ENCODE measurements around the gene SST.

SST gene

GRCh38 chr3:187629711-187630110 is 40.5 kb downstream of the SST start:
- DNase-seq (ENCODE audit: low read depth in 2 of 2), result no peak

GRCh38 chr3:187628169-187628568 is 42.0 kb downstream of the SST start:
- no peak for DNase-seq (ENCODE audit: low read depth in 2 of 2)

GRCh38 chr3:187626581-187626980 is 43.6 kb downstream of the SST start:
- no peak for DNase-seq (ENCODE audit: low read depth in 2 of 2)

GRCh38 chr3:187624588-187624987 is 45.6 kb downstream of the SST start:
- DNase-seq (ENCODE audit: low read depth in 2 of 2), result no peak

- DNase-seq (ENCODE audit: low read depth in 2 of 2), result no peak
These were observed 46.8 kb downstream of the SST start for GRCh38 chr3:187623285-187623814.

- DNase-seq (ENCODE audit: low read depth in 2 of 2), result no peak
These were observed 48.3 kb downstream of the SST start for GRCh38 chr3:187621881-187622280.

GRCh38 chr3:187619461-187619860 is 50.7 kb downstream of the SST start:
- DNase-seq (ENCODE audit: low read depth in 2 of 2), result no peak
